ENCODE results near the gene GPR176. TPM values are rescaled to one million over a fixed set of nuclear protein-coding genes. Genes with fewer than 3 reads are reported as not detected.

GPR176 gene
- total RNA-seq, 4 donors from 2014 or later: 1.6 to 11.8 (median 4.6) TPM

DNA sequence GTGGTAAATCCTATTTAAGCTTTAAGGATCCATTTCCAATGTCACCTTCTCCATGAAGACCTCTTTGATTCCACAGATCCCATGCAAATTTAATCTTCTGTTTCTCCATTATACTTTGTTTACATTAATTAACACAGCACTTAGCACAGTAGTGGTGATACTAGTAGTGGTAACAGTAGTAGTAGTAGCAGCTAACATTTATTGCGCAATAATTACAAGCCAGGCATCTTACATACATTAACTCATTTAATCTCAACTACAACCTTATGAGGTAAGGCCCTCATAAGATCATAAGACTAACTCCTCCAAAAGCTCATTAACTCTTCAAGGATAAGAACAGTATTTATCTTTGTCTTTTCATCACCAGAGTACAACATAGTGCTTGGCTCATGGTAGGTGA, 82.6 kb downstream of the GPR176 start:
- peaks cover 0 to 3% (median 0%) of the 10 kb centered on the region in 3 donors for H3K9me3 ChIP-seq
- H3K27ac ChIP-seq: no peak overlapping the region
- no peaks in the 10 kb centered on the region for H3K36me3 ChIP-seq
- TF ChIP-seq POLR2AphosphoS5 (IDR thresholded peaks at IDR 0.05) (no peak), CTCF (IDR thresholded peaks at IDR 0.05) (no peak), EP300 (IDR thresholded peaks at IDR 0.05) (no peak), POLR2A (IDR thresholded peaks at IDR 0.05) (no peak)
- H3K27me3 ChIP-seq: no peaks in the 10 kb centered on the region
- H3K4me3 ChIP-seq: no peak overlapping the region
- ATAC-seq: no peak
- H3K4me1 ChIP-seq: no peaks in the 10 kb centered on the region
- WGBS, 2 donors (ENCODE audit: low coverage in 1 of 2): 94 to 100% methylated on average over 1 of the region's 1 CpG

DNA sequence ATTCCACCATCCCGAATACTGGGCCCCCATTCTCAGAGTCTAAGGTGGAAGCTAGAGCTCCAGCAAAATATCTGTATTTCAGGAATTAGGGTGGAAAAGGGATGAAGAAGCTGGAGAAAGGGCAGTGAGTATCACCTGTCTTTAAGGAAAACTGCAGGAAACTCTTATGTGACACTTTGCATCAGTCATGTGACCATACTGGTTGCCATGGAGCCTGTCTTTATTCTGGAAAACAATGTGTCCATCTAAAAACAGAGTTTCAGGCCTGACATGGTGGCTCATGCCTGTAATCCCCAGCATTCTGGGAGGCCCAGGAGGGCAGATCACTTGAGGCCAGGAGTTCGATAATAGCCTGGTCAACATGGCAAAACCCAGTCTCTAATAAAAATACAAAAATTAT, 84.5 kb downstream of the GPR176 start:
- no peaks in the 10 kb centered on the region for H3K27me3 ChIP-seq
- ATAC-seq: no peak
- 93 to 94% methylated on average over 1 to 2 of the region's 2 CpGs for WGBS, 2 donors (ENCODE audit: low coverage in 1 of 2)
- H3K36me3 ChIP-seq: no peaks in the 10 kb centered on the region
- H3K4me1 ChIP-seq: no peaks in the 10 kb centered on the region
- H3K27ac ChIP-seq: no peak overlapping the region
- TF ChIP-seq POLR2AphosphoS5 (IDR thresholded peaks at IDR 0.05): no peak
- no peak for TF ChIP-seq CTCF (IDR thresholded peaks at IDR 0.05)
- no peak for TF ChIP-seq EP300 (IDR thresholded peaks at IDR 0.05)
- TF ChIP-seq POLR2A (IDR thresholded peaks at IDR 0.05): no peak
- H3K9me3 ChIP-seq: peaks cover 0 to 3% (median 0%) of the 10 kb centered on the region in 3 donors
- no peak overlapping the region for H3K4me3 ChIP-seq

DNA sequence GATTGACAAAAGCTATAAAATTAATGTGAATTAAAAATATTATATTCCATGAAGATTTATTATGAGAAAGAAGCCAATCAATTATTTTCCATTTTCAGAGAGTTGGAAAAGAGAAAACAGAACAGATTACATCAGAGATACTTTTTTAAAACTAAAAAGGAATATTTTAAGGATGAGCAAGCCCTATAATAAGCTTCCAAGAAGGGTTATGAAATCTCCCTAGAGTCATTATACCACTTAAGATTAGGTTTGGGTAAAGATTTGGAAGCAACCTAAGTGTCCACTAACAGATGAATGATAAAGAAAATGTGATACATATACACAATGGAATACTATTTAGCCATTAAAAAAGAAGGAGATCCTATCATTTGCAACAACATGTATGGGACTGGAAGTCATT, 85.8 kb downstream of the GPR176 start:
- TF ChIP-seq POLR2AphosphoS5 (IDR thresholded peaks at IDR 0.05): no peak
- no peak for TF ChIP-seq POLR2A (IDR thresholded peaks at IDR 0.05)
- no peak for TF ChIP-seq CTCF (IDR thresholded peaks at IDR 0.05)
- no peak for TF ChIP-seq EP300 (IDR thresholded peaks at IDR 0.05)
- H3K9me3 ChIP-seq: peaks cover 0 to 3% (median 0%) of the 10 kb centered on the region in 3 donors
- no peak overlapping the region for H3K4me3 ChIP-seq
- no peaks in the 10 kb centered on the region for H3K36me3 ChIP-seq
- ATAC-seq: no peak
- H3K27me3 ChIP-seq: no peaks in the 10 kb centered on the region
- H3K27ac ChIP-seq: no peak overlapping the region
- H3K4me1 ChIP-seq: no peaks in the 10 kb centered on the region

DNA sequence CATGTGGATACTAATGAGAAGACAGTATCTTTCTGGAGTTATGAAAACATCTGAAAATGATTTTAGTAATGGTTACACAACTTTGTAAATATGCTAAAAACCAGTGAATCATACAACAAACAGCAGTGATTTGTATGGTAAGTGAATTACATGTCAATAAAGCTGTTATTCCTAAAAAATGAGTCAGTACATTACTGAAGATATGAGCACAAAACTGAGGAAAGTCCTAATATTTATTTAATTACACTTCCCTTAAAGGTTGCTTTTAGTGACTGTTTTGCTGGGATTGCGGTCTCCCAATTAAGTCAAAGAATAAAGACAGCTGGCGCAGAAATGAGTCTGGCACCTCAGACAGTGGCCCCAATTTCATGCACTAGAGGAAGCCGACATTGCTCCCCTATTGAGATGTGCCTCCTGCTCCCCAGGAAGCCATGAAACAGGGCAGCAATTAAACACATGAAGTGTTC, 86.5 kb downstream of the GPR176 start:
- 89 to 95% methylated on average over 3 of the region's 3 CpGs for WGBS, 2 donors (ENCODE audit: low coverage in 1 of 2)
- no peak overlapping the region for H3K4me3 ChIP-seq
- no peaks in the 10 kb centered on the region for H3K36me3 ChIP-seq
- ATAC-seq: no peak
- peaks cover 0 to under 1% (median 0%) of the 10 kb centered on the region in 3 donors for H3K4me1 ChIP-seq
- H3K27ac ChIP-seq: no peak overlapping the region
- TF ChIP-seq POLR2A (IDR thresholded peaks at IDR 0.05) (no peak), POLR2AphosphoS5 (IDR thresholded peaks at IDR 0.05) (no peak), CTCF (IDR thresholded peaks at IDR 0.05) (no peak), EP300 (IDR thresholded peaks at IDR 0.05) (no peak)
- H3K9me3 ChIP-seq: no peaks in the 10 kb centered on the region
- H3K27me3 ChIP-seq: no peaks in the 10 kb centered on the region

GRCh38 chr15:39830166-39830565, 89.9 kb downstream of the GPR176 start:
- H3K4me1 ChIP-seq: peaks cover 0 to 8% (median 0%) of the 10 kb centered on the region in 3 donors
- WGBS, 2 donors (ENCODE audit: low coverage in 1 of 2): 18 to 53% methylated on average over 1 of the region's 1 CpG
- no peak overlapping the region for H3K27ac ChIP-seq
- no peaks in the 10 kb centered on the region for H3K27me3 ChIP-seq
- H3K4me3 ChIP-seq: no peak overlapping the region
- no peaks in the 10 kb centered on the region for H3K9me3 ChIP-seq
- TF ChIP-seq POLR2AphosphoS5 (IDR thresholded peaks at IDR 0.05): no peak
- no peak for TF ChIP-seq CTCF (IDR thresholded peaks at IDR 0.05)
- TF ChIP-seq EP300 (IDR thresholded peaks at IDR 0.05): no peak
- no peak for TF ChIP-seq POLR2A (IDR thresholded peaks at IDR 0.05)
- ATAC-seq: no peak
- H3K36me3 ChIP-seq: no peaks in the 10 kb centered on the region
